Measurements from ENCODE around the gene RHOT2.

DNA sequence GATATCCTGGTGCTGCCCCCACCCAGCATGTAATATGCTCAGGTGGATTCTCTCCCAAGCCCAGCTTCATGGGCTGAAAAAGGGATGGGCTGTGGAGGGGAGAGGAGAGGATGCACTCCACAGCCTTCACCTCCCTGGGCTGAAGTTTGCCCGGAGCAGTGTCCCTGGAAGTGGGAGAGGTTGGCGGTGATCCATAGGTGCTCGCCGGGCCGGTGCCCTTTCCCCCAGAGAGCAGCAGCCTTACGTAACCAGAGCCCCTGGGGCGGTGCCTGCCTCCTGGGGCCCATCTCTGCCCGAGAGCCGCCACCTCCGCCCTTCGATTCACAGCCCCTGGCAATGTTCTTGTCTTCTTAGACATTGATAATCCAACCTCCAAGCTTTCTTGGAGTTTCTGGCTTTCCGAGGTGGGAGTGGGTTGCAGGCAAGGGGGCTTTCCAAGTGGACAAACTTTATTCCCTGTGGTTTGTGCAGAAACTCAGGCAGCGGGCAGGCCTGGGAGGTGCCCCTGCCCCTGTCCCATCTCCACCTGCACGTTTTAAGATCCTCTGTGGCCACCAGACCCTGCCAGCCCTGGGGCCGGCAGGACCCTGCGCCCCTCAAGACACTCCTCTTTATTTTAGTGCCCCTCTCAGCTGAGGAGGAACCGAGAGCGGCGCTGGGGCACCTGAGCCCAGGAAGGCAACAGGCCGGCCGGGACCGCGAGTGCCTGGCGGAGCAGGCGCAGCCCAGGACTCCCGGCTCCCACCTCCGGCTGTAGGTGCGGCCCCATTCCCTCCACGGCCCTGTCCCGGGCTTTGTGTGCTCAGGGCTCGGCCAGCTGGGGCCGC lies 21.9 kb upstream of the RHOT2 start:
- TF ChIP-seq CTCF (conservative IDR thresholded peaks at IDR 0.05) (no peak), ZFX (IDR thresholded peaks at IDR 0.05) (no peak)
